ENCODE measurements around the gene SMIM20. TPM values are rescaled to one million over a fixed set of nuclear protein-coding genes. Genes with fewer than 3 reads are reported as not detected.
"Not testable (repeated sequence)": the region's sequence is repeated elsewhere in the genome, so short reads cannot be mapped to it uniquely, and the experiment has no call there.

The SMIM20 gene
- 10 to 100 TPM; 35.9 to 40.8 TPM for total RNA-seq
- 56.9 TPM for polyA plus RNA-seq (2013, experiment 1 of 2)
- 55.2 TPM for polyA plus RNA-seq (2013, experiment 2 of 2)
- long read RNA-seq, experiment 1, transcript SMIM20-201 (3 exons, 935 nt) = major isoform, 29 of 34 reads
- long read RNA-seq, experiment 1, partial matches to known transcripts = 2 of 34 reads
- long read RNA-seq, experiment 1, other reads (novel, unspliced or antisense) = 2 of 34 reads
- long read RNA-seq, experiment 2, transcript SMIM20-201 (3 exons, 935 nt) = major isoform, 28 of 30 reads
- long read RNA-seq, experiment 2, partial matches to known transcripts = 1 of 30 reads
- long read RNA-seq, experiment 2, other reads (novel, unspliced or antisense) = 0 of 30 reads
- long read RNA-seq, experiment 3, transcript SMIM20-201 (3 exons, 935 nt) = major isoform, 42 of 44 reads
- long read RNA-seq, experiment 3, partial matches to known transcripts = 0 of 44 reads
- long read RNA-seq, experiment 3, other reads (novel, unspliced or antisense) = 2 of 44 reads
- long read RNA-seq, experiment 4, transcript SMIM20-201 (3 exons, 935 nt) = major isoform, 197 of 201 reads
- long read RNA-seq, experiment 4, partial matches to known transcripts = 0 of 201 reads
- long read RNA-seq, experiment 4, other reads (novel, unspliced or antisense) = 3 of 201 reads

DNA sequence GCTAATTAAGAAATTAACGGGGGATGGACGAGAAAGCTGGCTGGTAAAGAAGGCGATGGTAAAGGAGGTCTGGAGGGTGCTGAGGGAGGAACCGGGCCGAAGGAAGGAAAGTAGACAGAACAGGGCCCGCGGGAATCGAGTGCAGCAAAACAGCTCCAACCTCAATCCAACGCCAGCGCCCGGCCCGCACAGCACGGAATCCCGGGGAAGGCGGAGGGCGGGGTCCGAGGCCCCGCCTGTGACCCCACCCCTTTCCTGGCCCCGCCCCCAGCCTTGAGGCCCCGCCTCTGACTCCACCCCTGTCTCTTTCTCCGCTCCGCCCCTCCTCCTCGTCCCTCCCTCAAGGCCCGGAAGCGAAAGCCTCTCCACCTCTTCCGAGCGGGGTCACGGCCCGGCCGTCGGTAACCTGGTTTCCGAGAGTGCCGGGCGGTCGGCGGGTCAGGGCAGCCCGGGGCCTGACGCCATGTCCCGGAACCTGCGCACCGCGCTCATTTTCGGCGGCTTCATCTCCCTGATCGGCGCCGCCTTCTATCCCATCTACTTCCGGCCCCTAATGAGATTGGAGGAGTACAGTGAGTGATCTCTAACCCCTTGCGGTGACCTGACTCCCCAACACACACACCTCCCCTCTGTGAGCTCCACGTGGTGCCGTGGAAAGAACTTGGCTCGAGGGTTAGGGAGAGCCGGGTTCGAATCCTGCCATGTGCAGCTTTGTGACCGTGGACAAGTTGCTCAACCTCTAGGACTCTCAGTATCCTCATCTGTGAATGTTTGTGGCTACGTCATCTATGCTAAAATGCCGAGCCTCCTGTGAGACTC, at the start of gene SMIM20:
SMIM20 (plus strand) TSS at position 370 of the 819 bp plus-strand sequence; CDS start at position 464, 94 bp downstream.
- 1 to 4% methylated on average over 17 to 57 of the region's 57 CpGs for WGBS, 2 experiments (ENCODE audit: insufficient coverage in 1 of 2, insufficient read length in 1 of 2)
- Histone ChIP-seq H3K9me3 (ENCODE audit: control insufficient read depth, low read length) (no peaks in the 10 kb centered on the region), H3K27me3 (ENCODE audit: control insufficient read depth, insufficient read depth, low read length, poor library complexity, severe bottlenecking) (no peaks in the 10 kb centered on the region), H3K9ac (ENCODE audit: extremely low read depth, low read length, poor library complexity, severe bottlenecking) (peak within 1 kb of the TSS; percentile 64), H3K4me3 (ENCODE audit: low read length) (peak within 1 kb of the TSS; percentile 87), H3K36me3 (ENCODE audit: control insufficient read depth, insufficient read depth, low read length) (no peaks in the 10 kb centered on the region), H3K4me1 (ENCODE audit: control insufficient read depth, insufficient read depth, low read length) (no peaks in the 10 kb centered on the region), H3K27ac (ENCODE audit: low read depth, low read length) (peak within 1 kb of the TSS; percentile 1)
- peaks cover 8% of the 10 kb centered on the region for H3K36me3 Mint-ChIP-seq (ENCODE audit: low read depth)
- DNase-seq = peak; percentile 98
- peak within 1 kb of the TSS; percentile 95 for H3K4me3 Mint-ChIP-seq
- H3K9me3 Mint-ChIP-seq = peaks cover 4% of the 10 kb centered on the region
- H3K27ac Mint-ChIP-seq = peak within 1 kb of the TSS; percentile 98
- peaks cover 22% of the 10 kb centered on the region for H3K27me3 Mint-ChIP-seq (ENCODE audit: insufficient read depth)
- peaks cover 7% of the 10 kb centered on the region for H3K4me1 Mint-ChIP-seq
- TF ChIP-seq, protein P1, sequence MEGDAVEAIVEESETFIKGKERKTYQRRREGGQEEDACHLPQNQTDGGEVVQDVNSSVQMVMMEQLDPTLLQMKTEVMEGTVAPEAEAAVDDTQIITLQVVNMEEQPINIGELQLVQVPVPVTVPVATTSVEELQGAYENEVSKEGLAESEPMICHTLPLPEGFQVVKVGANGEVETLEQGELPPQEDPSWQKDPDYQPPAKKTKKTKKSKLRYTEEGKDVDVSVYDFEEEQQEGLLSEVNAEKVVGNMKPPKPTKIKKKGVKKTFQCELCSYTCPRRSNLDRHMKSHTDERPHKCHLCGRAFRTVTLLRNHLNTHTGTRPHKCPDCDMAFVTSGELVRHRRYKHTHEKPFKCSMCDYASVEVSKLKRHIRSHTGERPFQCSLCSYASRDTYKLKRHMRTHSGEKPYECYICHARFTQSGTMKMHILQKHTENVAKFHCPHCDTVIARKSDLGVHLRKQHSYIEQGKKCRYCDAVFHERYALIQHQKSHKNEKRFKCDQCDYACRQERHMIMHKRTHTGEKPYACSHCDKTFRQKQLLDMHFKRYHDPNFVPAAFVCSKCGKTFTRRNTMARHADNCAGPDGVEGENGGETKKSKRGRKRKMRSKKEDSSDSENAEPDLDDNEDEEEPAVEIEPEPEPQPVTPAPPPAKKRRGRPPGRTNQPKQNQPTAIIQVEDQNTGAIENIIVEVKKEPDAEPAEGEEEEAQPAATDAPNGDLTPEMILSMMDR (conservative IDR thresholded peaks at IDR 0.05) = peak; percentile 30

GRCh38 chr4:25865586-25865985, 48.4 kb upstream of the SMIM20 start:
- Mint-ChIP-seq H3K27ac (no peak overlapping the region), H3K36me3 (ENCODE audit: low read depth) (no peaks in the 10 kb centered on the region), H3K27me3 (ENCODE audit: insufficient read depth) (peaks cover 49% of the 10 kb centered on the region), H3K4me1 (peaks cover 10% of the 10 kb centered on the region), H3K4me3 (no peak overlapping the region), H3K9me3 (no peaks in the 10 kb centered on the region)
- Histone ChIP-seq H3K4me1 (ENCODE audit: control insufficient read depth, insufficient read depth, low read length) (no peaks in the 10 kb centered on the region), H3K9ac (ENCODE audit: extremely low read depth, low read length, poor library complexity, severe bottlenecking) (no peak overlapping the region), H3K27me3 (ENCODE audit: control insufficient read depth, insufficient read depth, low read length, poor library complexity, severe bottlenecking) (peaks cover 44% of the 10 kb centered on the region), H3K36me3 (ENCODE audit: control insufficient read depth, insufficient read depth, low read length) (no peaks in the 10 kb centered on the region), H3K4me3 (ENCODE audit: low read length) (no peak overlapping the region), H3K27ac (ENCODE audit: low read depth, low read length) (no peak overlapping the region), H3K9me3 (ENCODE audit: control insufficient read depth, low read length) (no peaks in the 10 kb centered on the region)
- peak; percentile 76 for DNase-seq
- WGBS, 2 experiments (ENCODE audit: insufficient coverage in 1 of 2, insufficient read length in 1 of 2) = 71% methylated on average over 4 of the region's 4 CpGs; no CpG with 5 or more reads in 1 of the 2 experiments
- TF ChIP-seq, protein P1 (conservative IDR thresholded peaks at IDR 0.05) = no peak

GRCh38 chr4:25866401-25866800, 47.6 kb upstream of the SMIM20 start:
- 90 to 94% methylated on average over 3 to 4 of the region's 4 CpGs for WGBS, 2 experiments (ENCODE audit: insufficient coverage in 1 of 2, insufficient read length in 1 of 2)
- H3K9me3 Mint-ChIP-seq; H3K4me3 ChIP-seq (ENCODE audit: low read length); DNase-seq; H3K36me3 Mint-ChIP-seq (ENCODE audit: low read depth); H3K4me3 Mint-ChIP-seq; H3K27ac Mint-ChIP-seq; H3K36me3 ChIP-seq (ENCODE audit: control insufficient read depth, insufficient read depth, low read length); H3K9me3 ChIP-seq (ENCODE audit: control insufficient read depth, low read length); H3K9ac ChIP-seq (ENCODE audit: extremely low read depth, low read length, poor library complexity, severe bottlenecking); H3K4me1 ChIP-seq (ENCODE audit: control insufficient read depth, insufficient read depth, low read length); H3K27ac ChIP-seq (ENCODE audit: low read depth, low read length): not testable (repeated sequence)
- Mint-ChIP-seq H3K4me1 (peaks cover 10% of the 10 kb centered on the region), H3K27me3 (ENCODE audit: insufficient read depth) (peaks cover 42% of the 10 kb centered on the region)
- H3K27me3 ChIP-seq (ENCODE audit: control insufficient read depth, insufficient read depth, low read length, poor library complexity, severe bottlenecking) = peaks cover 36% of the 10 kb centered on the region
